GM12878 (cell line): ENCODE data around the gene ZNF777. TPM values are rescaled to one million over a fixed set of nuclear protein-coding genes. Genes with fewer than 3 reads are reported as not detected.

ENCODE experiments used
- ATAC-seq: fragments of 200-7000 bp; cut with Tn5 transposase; 3 replicates; pipeline ENCODE4 v1.9.1; 2020; ENCODE audit warnings: mild to moderate bottlenecking, moderate library complexity
- BruUV-seq: library from RNA; stranded (reverse); fragments of 400-500 nt; replicated peaks from 2 replicates; lab custom pipeline; 2021; lab: Mats Ljungman, UMichigan
- CTCF ChIA-PET: fragments of 300-600 bp; sonication (Branson Sonifier 250); formaldehyde crosslinking; extraction: SDS; loops from one replicate; lab custom pipeline; 2021; ENCODE audit warnings: inconsistent platforms; lab: Yijun Ruan, JAX
- POLR2A ChIA-PET: fragments of 350-600 bp; formaldehyde crosslinking; extraction: SDS; loops from one replicate; lab custom pipeline; 2021; ENCODE audit warnings: inconsistent platforms; lab: Charles Lee
- RAD21 ChIA-PET: fragments of 300-600 bp; sonication (Branson Sonifier 250); formaldehyde crosslinking; loops from one replicate; lab custom pipeline; 2023; ENCODE audit warnings: antibody characterized with exemption; ENCODE audit not compliant: unreplicated experiment; lab: Charles Lee
- SMC1A ChIA-PET: fragments of 300-600 bp; sonication (Branson Sonifier 250); formaldehyde crosslinking; loops from one replicate; lab custom pipeline; 2023; ENCODE audit not compliant: unreplicated experiment, uncharacterized antibody; lab: Charles Lee
- DNase-seq: peaks from one replicate; pipeline ENCODE4 v3.0.0-alpha.2; 2011; ENCODE audit warnings: low read depth, low spot score
- FAIRE-seq: peaks from 3 replicates; lab custom pipeline; 2011; peaks lifted over from hg19 to GRCh38; lab: Jason Lieb, UNC
- H2AFZ ChIP-seq: 2 replicates; pipeline ENCODE4 v1.6.0; 2011; ENCODE audit warnings: low read depth, low read length, control low read depth; ENCODE audit not compliant: control insufficient read depth
- H3K27ac ChIP-seq: 2 replicates; pipeline ENCODE4 v1.5.1; 2011; ENCODE audit warnings: control low read depth; ENCODE audit not compliant: control insufficient read depth, insufficient read depth
- H3K27me3 ChIP-seq, 2 experiments: replicated peaks in 1 of 2; 2 replicates each; pipeline versions ENCODE4 v1.6.0 to v1.6.1; 2011; ENCODE audit warnings: low read length in 1 of 2; ENCODE audit not compliant: control insufficient read depth in 2 of 2, insufficient read depth in 2 of 2
- H3K36me3 ChIP-seq, 2 experiments: 2 replicates each; pipeline ENCODE4 v1.5.1; 2011; ENCODE audit warnings: low read length in 1 of 2; ENCODE audit not compliant: control insufficient read depth in 2 of 2, insufficient read depth in 2 of 2
- H3K4me1 ChIP-seq: 2 replicates; pipeline ENCODE4 v1.6.1; 2011; ENCODE audit warnings: mild to moderate bottlenecking, low read length, moderate library complexity, mixed read lengths; ENCODE audit not compliant: control insufficient read depth, insufficient read depth
- H3K4me2 ChIP-seq: 2 replicates; pipeline ENCODE4 v1.6.0; 2011; ENCODE audit warnings: control low read depth; ENCODE audit not compliant: control insufficient read depth, insufficient read depth
- H3K4me3 ChIP-seq: fragments of 200-600 bp; sonication (generic); 2 replicates; pipeline ENCODE4 v1.5.1; 2016
- H3K79me2 ChIP-seq: 2 replicates; pipeline ENCODE4 v1.6.0; 2011; ENCODE audit warnings: low read length; ENCODE audit not compliant: control insufficient read depth, insufficient read depth
- H3K9ac ChIP-seq: 2 replicates; pipeline ENCODE4 v1.8.0; 2011; ENCODE audit warnings: low read length, control low read depth, mixed read lengths; ENCODE audit not compliant: control insufficient read depth, insufficient read depth
- H3K9me3 ChIP-seq: replicated peaks from 3 replicates; pipeline ENCODE4 v1.5.1; 2011; ENCODE audit warnings: mild to moderate bottlenecking, low read length; ENCODE audit not compliant: control insufficient read depth, insufficient read depth
- H4K20me1 ChIP-seq: 2 replicates; pipeline ENCODE4 v1.6.0; 2011; ENCODE audit not compliant: control insufficient read depth, insufficient read depth
- CREB1 ChIP-seq: IDR thresholded peaks from 2 replicates; pipeline ENCODE4 v1.6.1; 2012; ENCODE audit warnings: low read depth, mild to moderate bottlenecking, inconsistent platforms
- CTCF ChIP-seq, 3 experiments: IDR thresholded peaks in 2 of 3; conservative IDR thresholded peaks in 1 of 3; 2 replicates each; pipeline ENCODE4 v1.5.1; 2011; ENCODE audit warnings: low read depth in 3 of 3, low read length in 3 of 3, mild to moderate bottlenecking in 3 of 3, control low read depth in 2 of 3, moderate library complexity in 2 of 3, inconsistent platforms in 1 of 3, mixed read lengths in 1 of 3; ENCODE audit not compliant: control insufficient read depth in 2 of 3, insufficient read depth in 1 of 3; ENCODE audit errors: extremely low read depth in 1 of 3
- LARP7 ChIP-seq: fragments of 450-650 bp; IDR thresholded peaks from 2 replicates; pipeline ENCODE4 v1.6.1; 2017; ENCODE audit warnings: mild to moderate bottlenecking
- ZBTB33 ChIP-seq: fragments of 450-650 bp; IDR thresholded peaks from 2 replicates; pipeline ENCODE4 v1.6.1; 2017; ENCODE audit warnings: mild to moderate bottlenecking
- WGBS: methylation state at CpG from one replicate; pipeline ENCODE4 v1.1.6; 2016; ENCODE audit warnings: low lambda C conversion rate; ENCODE audit not compliant: insufficient replicate concordance, insufficient coverage; ENCODE audit errors: missing lambda C conversion rate; 5-methylcytosine and 5-hydroxymethylcytosine counted together
- in situ Hi-C: fragments of 300-500 bp; cut with MboI; formaldehyde crosslinking; loops from 9 replicates; pipeline ENCODE4 v1.14.3; 2018; ENCODE audit warnings: mixed read lengths
- intact Hi-C: fragments of 100-400 bp; cut with micrococcal nuclease; formaldehyde crosslinking; loops from one replicate; pipeline ENCODE4 v1.14.2; 2022; ENCODE audit not compliant: unreplicated experiment
- polyA plus RNA-seq, 11 experiments: library from polyadenylated mRNA; depleted of rRNA in 4 of 11; unstranded in 6 of 11; stranded (reverse) in 5 of 11; fragments of >200 nt; fragmentation: Nextera tagmentation in 4 of 11; fragmentation: Illumina TruSeq in 1 of 11; extraction: Ambion mirVana in 4 of 11; extraction: Trizol in 1 of 11; gene quantifications; 1 replicate in 1 of 11; 2 replicates in 10 of 11; pipeline versions ENCODE4 v1.2.1 to v1.2.3, GENCODE V29; 2011 to 2016; ENCODE audit warnings: inconsistent platforms in 2 of 11, missing spikeins in 2 of 11, low read depth in 1 of 11
- total RNA-seq, 4 experiments: library from RNA; depleted of rRNA in 3 of 4; stranded (reverse); fragments of >200 nt in 3 of 4; fragmentation: Illumina TruSeq in 1 of 4; extraction: Trizol in 1 of 4; gene quantifications; 2 replicates each; pipeline versions ENCODE4 v1.2.1 to v1.2.3, GENCODE V29; 2013 to 2021
- TF ChIP-seq, protein P1 (sequence below): IDR thresholded peaks from 2 replicates; pipeline ENCODE4 v1.6.1; 2012; ENCODE audit warnings: improper control_type of control experiment, low read depth, low read length; ENCODE audit not compliant: insufficient replicate concordance

The ZNF777 gene
- total and polyA plus RNA-seq, 10 of the 15 experiments (the other 5 are each of a cell fraction or from before 2014, with no cell fraction given), result 0.03 to 16.0 (median 3.7) TPM

GRCh38 chr7:149474309-149475120 lies 13.7 kb upstream of the ZNF777 start:
- Histone ChIP-seq H3K36me3 (peaks cover 4 to 26% of the 10 kb centered on the region in 2 experiments; a peak in 3 of 4 replicates), H3K79me2 (no peaks in the 10 kb centered on the region), H3K4me2 (no peak overlapping the region), H3K4me3 (no peak overlapping the region), H3K4me1 (no peaks in the 10 kb centered on the region), H3K9ac (no peak overlapping the region), H4K20me1 (no peaks in the 10 kb centered on the region), H3K27ac (no peak overlapping the region), H3K9me3 (no peaks in the 10 kb centered on the region; the same call in 2 of the 3 replicates), H2AFZ (no peak overlapping the region), H3K27me3 (no peaks in the 10 kb centered on the region)
- WGBS, result 98% methylated on average over 63 of the region's 77 CpGs
- CTCF ChIA-PET, result no interaction called here
- no peak for DNase-seq
- RAD21 ChIA-PET, result no interaction called here
- no TSS peak for BruUV-seq
- no peak for FAIRE-seq
- POLR2A ChIA-PET, result no interaction called here
- in situ Hi-C loops (no loop called here), intact Hi-C loops (no loop called here)
- TF ChIP-seq CTCF (IDR thresholded peaks at IDR 0.05 in 2 of 3, conservative IDR thresholded peaks at IDR 0.05 in 1 of 3; ENCODE audit: control insufficient read depth in 2 of 3, extremely low read depth in 1 of 3, insufficient read depth in 1 of 3, low read depth in 3 of 3, low read length in 3 of 3) (0 out of 6 replicates have a peak, but pooled peaks of 1 of the 3 experiments have one; percentile 11), CREB1 (no peak)
- TF ChIP-seq, all 136 proteins: peak for 1
- ATAC-seq, result no peak
- SMC1A ChIA-PET, result no interaction called here

- ChIA-PET POLR2A (no interaction called here), CTCF (no interaction called here), RAD21 (no interaction called here), SMC1A (no interaction called here)
- Histone ChIP-seq H3K4me1 (no peaks in the 10 kb centered on the region), H4K20me1 (no peaks in the 10 kb centered on the region), H2AFZ (no peak overlapping the region), H3K36me3 (peaks cover 4 to 26% of the 10 kb centered on the region in 2 experiments; a peak in 3 of 4 replicates), H3K4me2 (no peak overlapping the region), H3K27me3 (no peaks in the 10 kb centered on the region), H3K79me2 (no peaks in the 10 kb centered on the region), H3K9me3 (no peaks in the 10 kb centered on the region), H3K27ac (no peak overlapping the region), H3K4me3 (no peak overlapping the region), H3K9ac (no peak overlapping the region)
- no TSS peak for BruUV-seq
- intact Hi-C loops, result no loop called here
- FAIRE-seq, result no peak
- no peak for ATAC-seq
- 96% methylated on average over 6 of the region's 6 CpGs for WGBS
- in situ Hi-C loops, result no loop called here
- no peak for DNase-seq
- TF ChIP-seq, protein P1, sequence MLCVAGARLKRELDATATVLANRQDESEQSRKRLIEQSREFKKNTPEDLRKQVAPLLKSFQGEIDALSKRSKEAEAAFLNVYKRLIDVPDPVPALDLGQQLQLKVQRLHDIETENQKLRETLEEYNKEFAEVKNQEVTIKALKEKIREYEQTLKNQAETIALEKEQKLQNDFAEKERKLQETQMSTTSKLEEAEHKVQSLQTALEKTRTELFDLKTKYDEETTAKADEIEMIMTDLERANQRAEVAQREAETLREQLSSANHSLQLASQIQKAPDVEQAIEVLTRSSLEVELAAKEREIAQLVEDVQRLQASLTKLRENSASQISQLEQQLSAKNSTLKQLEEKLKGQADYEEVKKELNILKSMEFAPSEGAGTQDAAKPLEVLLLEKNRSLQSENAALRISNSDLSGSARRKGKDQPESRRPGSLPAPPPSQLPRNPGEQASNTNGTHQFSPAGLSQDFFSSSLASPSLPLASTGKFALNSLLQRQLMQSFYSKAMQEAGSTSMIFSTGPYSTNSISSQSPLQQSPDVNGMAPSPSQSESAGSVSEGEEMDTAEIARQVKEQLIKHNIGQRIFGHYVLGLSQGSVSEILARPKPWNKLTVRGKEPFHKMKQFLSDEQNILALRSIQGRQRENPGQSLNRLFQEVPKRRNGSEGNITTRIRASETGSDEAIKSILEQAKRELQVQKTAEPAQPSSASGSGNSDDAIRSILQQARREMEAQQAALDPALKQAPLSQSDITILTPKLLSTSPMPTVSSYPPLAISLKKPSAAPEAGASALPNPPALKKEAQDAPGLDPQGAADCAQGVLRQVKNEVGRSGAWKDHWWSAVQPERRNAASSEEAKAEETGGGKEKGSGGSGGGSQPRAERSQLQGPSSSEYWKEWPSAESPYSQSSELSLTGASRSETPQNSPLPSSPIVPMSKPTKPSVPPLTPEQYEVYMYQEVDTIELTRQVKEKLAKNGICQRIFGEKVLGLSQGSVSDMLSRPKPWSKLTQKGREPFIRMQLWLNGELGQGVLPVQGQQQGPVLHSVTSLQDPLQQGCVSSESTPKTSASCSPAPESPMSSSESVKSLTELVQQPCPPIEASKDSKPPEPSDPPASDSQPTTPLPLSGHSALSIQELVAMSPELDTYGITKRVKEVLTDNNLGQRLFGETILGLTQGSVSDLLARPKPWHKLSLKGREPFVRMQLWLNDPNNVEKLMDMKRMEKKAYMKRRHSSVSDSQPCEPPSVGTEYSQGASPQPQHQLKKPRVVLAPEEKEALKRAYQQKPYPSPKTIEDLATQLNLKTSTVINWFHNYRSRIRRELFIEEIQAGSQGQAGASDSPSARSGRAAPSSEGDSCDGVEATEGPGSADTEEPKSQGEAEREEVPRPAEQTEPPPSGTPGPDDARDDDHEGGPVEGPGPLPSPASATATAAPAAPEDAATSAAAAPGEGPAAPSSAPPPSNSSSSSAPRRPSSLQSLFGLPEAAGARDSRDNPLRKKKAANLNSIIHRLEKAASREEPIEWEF, result no peak
- TF ChIP-seq LARP7 (no peak), ZBTB33 (no peak)
Observed at GRCh38 chr7:149473251-149473650, 12.4 kb upstream of the ZNF777 start.
